Left lobe of liver (tissue), 2 donors: ENCODE data around the gene ADK. TPM values are rescaled to one million over a fixed set of nuclear protein-coding genes. Genes with fewer than 3 reads are reported as not detected.

Source experiments
- ATAC-seq: fragments of 200-7000 bp; cut with Tn5 transposase; one replicate; pipeline ENCODE4 v1.9.1; 2020; ENCODE audit warnings: mild to moderate bottlenecking, moderate library complexity
- DNase-seq: peaks from one replicate; pipeline ENCODE4 v3.0.0-alpha.2; 2020; ENCODE audit warnings: low spot score
- total RNA-seq: library from RNA; stranded (reverse); gene quantifications from one replicate; pipeline ENCODE4 v1.2.1, GENCODE V29; 2021
- donor health status: DM: no; HTN: no; CAD: no; lungs with moderate emphysema.
- donor health status: DM: no; HTN: yes; CAD: no.

Gene ADK
- total RNA-seq, 1 donor from 2014 or later: 76.2 TPM

DNA sequence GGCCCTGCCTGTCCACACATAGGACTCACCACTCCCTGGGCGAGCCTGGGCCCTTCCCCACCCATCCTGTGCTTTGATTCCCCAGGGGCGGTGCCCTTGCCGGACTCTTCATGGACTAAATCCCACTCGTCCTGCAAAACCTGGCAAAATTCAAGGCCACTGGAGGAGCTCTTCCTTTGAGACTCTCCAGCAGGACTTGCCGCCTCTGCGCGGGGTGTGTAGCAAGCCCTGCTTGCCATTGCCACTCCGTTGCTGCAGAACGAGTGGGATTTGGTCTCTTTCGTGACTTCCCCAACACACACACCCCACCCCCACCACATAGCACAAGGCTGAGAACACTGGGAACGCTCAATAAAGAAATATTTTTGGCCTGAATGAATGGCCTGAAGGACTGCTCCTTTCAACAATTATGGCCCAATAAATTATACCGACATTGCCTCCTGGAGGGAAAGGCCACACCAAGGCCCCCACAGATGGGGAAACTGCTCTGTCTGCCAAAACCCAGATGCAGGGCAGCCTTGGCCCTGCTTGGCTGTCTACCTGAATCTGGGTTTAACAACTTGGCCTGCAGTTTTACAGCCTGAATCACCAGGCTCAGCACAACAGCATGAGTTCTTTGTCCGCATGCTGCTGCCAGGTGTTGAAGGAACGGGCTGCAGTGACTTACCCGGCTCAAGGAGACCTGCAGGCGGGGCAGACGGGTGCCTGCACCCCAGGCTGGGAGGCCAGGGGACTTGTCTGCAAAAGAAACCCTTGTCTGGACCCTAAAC is 602.6 kb downstream of the ADK start:
- no peak for DNase-seq
- ATAC-seq: no peak

- DNase-seq: no peak
- ATAC-seq: no peak
Measured at GRCh38 chr10:74754381-74754821, 603.4 kb downstream of the ADK start.

DNA sequence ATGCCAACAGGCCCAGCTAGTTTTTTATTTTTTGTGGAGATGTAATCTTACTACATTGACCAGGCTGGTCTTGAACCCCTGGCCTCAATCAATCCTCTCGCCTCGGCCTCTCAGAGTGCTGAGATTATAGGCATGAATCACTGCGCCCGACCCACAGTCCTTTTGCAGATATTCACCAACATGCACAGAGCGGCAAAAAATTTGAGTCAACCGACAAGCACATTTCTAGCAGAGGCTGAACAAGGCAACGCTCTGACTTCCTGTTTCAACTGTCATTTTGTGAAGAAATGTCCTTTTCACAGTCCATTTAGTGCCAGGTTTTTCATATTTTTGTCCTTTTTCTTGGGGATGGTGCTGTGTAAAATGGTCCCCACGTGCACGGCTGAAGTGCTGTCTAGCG is 604.3 kb downstream of the ADK start:
- no peak for ATAC-seq
- no peak for DNase-seq

Other genes with a start within 250 kb of the ADK start
- 0.50 TPM for gene PLAU, start 240.1 kb upstream of the ADK start, total RNA-seq
- 14.5 TPM for gene VCL, start 153.1 kb upstream of the ADK start, total RNA-seq
- gene AP3M1, start 393 bp upstream of the ADK start, total RNA-seq: 14.6 TPM